OCI-LY7 (cell line): ENCODE data around the gene C9orf57. TPM values are rescaled to one million over a fixed set of nuclear protein-coding genes. Genes with fewer than 3 reads are reported as not detected.
"Not testable (repeated sequence)": the region's sequence is repeated elsewhere in the genome, so short reads cannot be mapped to it uniquely, and the experiment has no call there.

Source experiments
- Bru-seq: library from RNA; stranded (reverse); fragments of 400-500 nt; gene quantifications from one replicate; lab custom pipeline; 2021; lab: Mats Ljungman, UMichigan
- BruChase-seq, 2 experiments: library from RNA; stranded (reverse); fragments of 400-500 nt; gene quantifications; one replicate each; lab custom pipeline; 2021; lab: Mats Ljungman, UMichigan
- BruUV-seq: library from RNA; stranded (reverse); fragments of 400-500 nt; replicated peaks from 2 replicates; lab custom pipeline; 2021; lab: Mats Ljungman, UMichigan
- CTCF ChIA-PET: fragments of 300-600 bp; sonication (Branson Sonifier 250); formaldehyde crosslinking; loops from one replicate; lab custom pipeline; 2022; ENCODE audit warnings: antibody characterized with exemption; ENCODE audit not compliant: unreplicated experiment; lab: Charles Lee
- POLR2A ChIA-PET: fragments of 300-600 bp; sonication (Branson Sonifier 250); formaldehyde crosslinking; loops from one replicate; lab custom pipeline; 2022; ENCODE audit warnings: antibody characterized with exemption; lab: Charles Lee
- DNase-seq: peaks from one replicate; pipeline ENCODE4 v3.0.0-alpha.2; 2015; ENCODE audit warnings: low spot score
- H2AFZ ChIP-seq: fragments of 200-600 bp; sonication (generic), shearing (Covaris generic); 2 replicates; pipeline ENCODE4 v1.6.1; 2014; ENCODE audit warnings: mild to moderate bottlenecking, antibody characterized with exemption, low read length, moderate library complexity
- H3K27ac ChIP-seq: fragments of 200-600 bp; sonication (generic); 2 replicates; pipeline ENCODE4 v1.5.1; 2014; ENCODE audit warnings: mixed run types, low read depth, mild to moderate bottlenecking, moderate library complexity, low read length, inconsistent platforms; ENCODE audit not compliant: poor library complexity, severe bottlenecking
- H3K36me3 ChIP-seq: fragments of 200-600 bp; sonication (generic); 2 replicates; pipeline ENCODE4 v1.6.1; 2014; ENCODE audit warnings: mild to moderate bottlenecking, antibody characterized with exemption, low read length, moderate library complexity, mixed read lengths; ENCODE audit not compliant: insufficient read depth
- H3K4me1 ChIP-seq: fragments of 200-600 bp; sonication (generic); 2 replicates; pipeline ENCODE4 v1.5.1; 2014; ENCODE audit warnings: mild to moderate bottlenecking, low read length; ENCODE audit not compliant: insufficient read depth, poor library complexity, severe bottlenecking
- H3K4me2 ChIP-seq: fragments of 200-600 bp; sonication (generic); 2 replicates; pipeline ENCODE4 v1.6.1; 2014; ENCODE audit warnings: mild to moderate bottlenecking, low read length
- H3K4me3 ChIP-seq: fragments of 200-600 bp; sonication (generic); 2 replicates; pipeline ENCODE4 v1.5.1; 2014; ENCODE audit warnings: mild to moderate bottlenecking, low read depth, low read length; ENCODE audit not compliant: poor library complexity, severe bottlenecking
- H3K79me2 ChIP-seq: fragments of 200-600 bp; sonication (generic); 2 replicates; pipeline ENCODE4 v1.6.1; 2016; ENCODE audit warnings: low read depth, mild to moderate bottlenecking, low read length, moderate library complexity, mixed read lengths; ENCODE audit not compliant: insufficient read depth
- H3K9me2 ChIP-seq: fragments of 200-600 bp; sonication (generic); 2 replicates; pipeline ENCODE4 v1.6.1; 2016; ENCODE audit warnings: mild to moderate bottlenecking, low read length, mixed read lengths; ENCODE audit not compliant: insufficient read depth
- H3K9me3 ChIP-seq: fragments of 200-600 bp; sonication (generic); 2 replicates; pipeline ENCODE4 v1.6.1; 2014; ENCODE audit warnings: mild to moderate bottlenecking, mixed run types, low read length, mixed read lengths
- H4K20me1 ChIP-seq: fragments of 200-600 bp; sonication (generic); 2 replicates; pipeline ENCODE4 v1.6.1; 2014; ENCODE audit warnings: mild to moderate bottlenecking, antibody characterized with exemption, low read length, moderate library complexity, mixed read lengths; ENCODE audit not compliant: insufficient read depth
- EZH2phosphoT487 ChIP-seq: fragments of 200-600 bp; sonication (generic); IDR thresholded peaks from 2 replicates; pipeline ENCODE4 v1.6.1; 2018; ENCODE audit warnings: low read depth, borderline replicate concordance, mild to moderate bottlenecking, mixed run types, antibody characterized with exemption, low read length, moderate library complexity, mixed read lengths
- intact Hi-C: fragments of 100-400 bp; cut with micrococcal nuclease; formaldehyde crosslinking; loops from one replicate; pipeline ENCODE4 v1.10.0; 2022; ENCODE audit not compliant: unreplicated experiment
- long read RNA-seq: library from polyadenylated mRNA; stranded (forward); transcript quantifications from one replicate; pipeline ENCODE4 v2.0.0, GENCODE V29; 2022
- total RNA-seq, 2 experiments: library from RNA; depleted of rRNA in 1 of 2; stranded (reverse); fragments of >200 nt in 1 of 2; shearing (Covaris generic) in 1 of 2; gene quantifications; 2 replicates each; pipeline ENCODE4 v1.2.3, GENCODE V29; 2014 to 2022
- TF ChIP-seq, protein P1 (sequence below): fragments of 200-600 bp; sonication (generic); conservative IDR thresholded peaks from 2 replicates; pipeline ENCODE4 v1.5.1; 2014; ENCODE audit warnings: mild to moderate bottlenecking, antibody characterized with exemption, low read length, moderate library complexity, mixed read lengths

The C9orf57 gene, protein sequence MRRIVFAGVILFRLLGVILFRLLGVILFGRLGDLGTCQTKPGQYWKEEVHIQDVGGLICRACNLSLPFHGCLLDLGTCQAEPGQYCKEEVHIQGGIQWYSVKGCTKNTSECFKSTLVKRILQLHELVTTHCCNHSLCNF
- not detected in 2 replicates for total RNA-seq (2014; rRNA removed; shearing (Covaris generic))
- total RNA-seq (2022) = not detected in 2 replicates
- Bru-seq, nascent RNA = not detected
- BruChase-seq, experiment 1, labeled RNA remaining after a 6-hour chase = not detected
- not detected for BruChase-seq, experiment 2, labeled RNA remaining after a 2-hour chase
- long read RNA-seq = 0 reads

DNA sequence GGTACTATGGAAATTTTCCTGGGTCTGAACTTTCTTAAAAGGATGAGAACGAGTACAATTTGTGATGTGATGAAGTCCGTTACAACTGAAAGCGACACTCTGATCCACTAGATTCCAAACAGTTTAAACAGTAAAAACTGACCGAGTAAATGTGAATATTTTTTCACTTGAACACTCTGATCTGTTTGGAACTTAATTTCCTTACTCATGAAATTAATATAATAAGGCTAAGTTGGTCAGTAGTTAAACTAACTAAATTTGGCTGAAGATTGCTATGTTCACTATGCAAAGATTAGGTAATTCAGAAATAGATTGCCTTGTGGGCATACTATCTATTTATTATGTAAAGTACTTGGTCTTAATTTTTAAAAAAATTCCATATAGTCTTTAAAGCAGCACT, at the start of gene C9orf57:
Gene C9orf57 (minus strand): TSS at position 101 of the 400 bp plus-strand sequence. CDS start 1,282 bp downstream, outside the sequence.
- POLR2A ChIA-PET = no interaction called here
- no peaks in the 10 kb centered on the region for H3K4me1 ChIP-seq
- no TSS peak for BruUV-seq
- no peaks in the 10 kb centered on the region for H3K79me2 ChIP-seq
- no peak within 1 kb of the TSS for H2AFZ ChIP-seq
- no peak for DNase-seq
- H3K27ac ChIP-seq = no peak within 1 kb of the TSS
- intact Hi-C loops = no loop called here
- no peaks in the 10 kb centered on the region for H3K36me3 ChIP-seq
- H4K20me1 ChIP-seq = no peaks in the 10 kb centered on the region
- H3K9me2 ChIP-seq = no peaks in the 10 kb centered on the region
- no peak within 1 kb of the TSS for H3K4me3 ChIP-seq
- no peaks in the 10 kb centered on the region for H3K9me3 ChIP-seq
- TF ChIP-seq, protein P1, sequence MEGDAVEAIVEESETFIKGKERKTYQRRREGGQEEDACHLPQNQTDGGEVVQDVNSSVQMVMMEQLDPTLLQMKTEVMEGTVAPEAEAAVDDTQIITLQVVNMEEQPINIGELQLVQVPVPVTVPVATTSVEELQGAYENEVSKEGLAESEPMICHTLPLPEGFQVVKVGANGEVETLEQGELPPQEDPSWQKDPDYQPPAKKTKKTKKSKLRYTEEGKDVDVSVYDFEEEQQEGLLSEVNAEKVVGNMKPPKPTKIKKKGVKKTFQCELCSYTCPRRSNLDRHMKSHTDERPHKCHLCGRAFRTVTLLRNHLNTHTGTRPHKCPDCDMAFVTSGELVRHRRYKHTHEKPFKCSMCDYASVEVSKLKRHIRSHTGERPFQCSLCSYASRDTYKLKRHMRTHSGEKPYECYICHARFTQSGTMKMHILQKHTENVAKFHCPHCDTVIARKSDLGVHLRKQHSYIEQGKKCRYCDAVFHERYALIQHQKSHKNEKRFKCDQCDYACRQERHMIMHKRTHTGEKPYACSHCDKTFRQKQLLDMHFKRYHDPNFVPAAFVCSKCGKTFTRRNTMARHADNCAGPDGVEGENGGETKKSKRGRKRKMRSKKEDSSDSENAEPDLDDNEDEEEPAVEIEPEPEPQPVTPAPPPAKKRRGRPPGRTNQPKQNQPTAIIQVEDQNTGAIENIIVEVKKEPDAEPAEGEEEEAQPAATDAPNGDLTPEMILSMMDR = no peak
- no peak for TF ChIP-seq EZH2phosphoT487
- no peak within 1 kb of the TSS for H3K4me2 ChIP-seq
- CTCF ChIA-PET = no interaction called here

GRCh38 chr9:72102520-72102919, 42.1 kb upstream of the C9orf57 start:
- Histone ChIP-seq H3K4me3 (no peak overlapping the region), H3K27ac (no peak overlapping the region), H3K79me2 (no peaks in the 10 kb centered on the region), H3K9me3 (no peaks in the 10 kb centered on the region), H3K4me2 (no peak overlapping the region), H3K4me1 (no peaks in the 10 kb centered on the region), H3K36me3 (no peaks in the 10 kb centered on the region), H3K9me2 (no peaks in the 10 kb centered on the region), H2AFZ (no peak overlapping the region), H4K20me1 (no peaks in the 10 kb centered on the region)
- intact Hi-C loops = no loop called here
- TF ChIP-seq EZH2phosphoT487 = no peak
- TF ChIP-seq, protein P1 = no peak
- CTCF ChIA-PET = no interaction called here
- DNase-seq = no peak
- no TSS peak for BruUV-seq
- POLR2A ChIA-PET = interaction anchor here (0.7 kb wide), 1 partner anchor 169 kb away, joined by 3 read pairs; no protein-coding TSS in a partner anchor

GRCh38 chr9:72095520-72095919, 35.1 kb upstream of the C9orf57 start:
- H4K20me1 ChIP-seq, H3K27ac ChIP-seq, H3K4me3 ChIP-seq, H3K36me3 ChIP-seq, BruUV-seq, H3K9me2 ChIP-seq, CTCF ChIA-PET, DNase-seq, H3K4me2 ChIP-seq, H3K9me3 ChIP-seq, H3K4me1 ChIP-seq, intact Hi-C loops, H2AFZ ChIP-seq, H3K79me2 ChIP-seq: not testable (repeated sequence)
- POLR2A ChIA-PET = interaction anchor here (1.1 kb wide), 1 partner anchor 9 kb away, joined by 4 read pairs; no protein-coding TSS in a partner anchor
